GM19395 (cell line): Measurements from ENCODE around the gene SSR4.
"Not testable (repeated sequence)": the region's sequence is repeated elsewhere in the genome, so short reads cannot be mapped to it uniquely, and the experiment has no call there.

Experiments used
- ATAC-seq: cut with Tn5 transposase; IDR thresholded peaks from one replicate; pipeline ENCODE4 v1.9.1; 2021; ENCODE audit warnings: mild to moderate bottlenecking, moderate library complexity; ENCODE audit not compliant: unreplicated experiment

Gene SSR4

GRCh38 chrX:153803211-153804099 lies 9.0 kb downstream of the SSR4 start:
- ATAC-seq, result no peak

DNA sequence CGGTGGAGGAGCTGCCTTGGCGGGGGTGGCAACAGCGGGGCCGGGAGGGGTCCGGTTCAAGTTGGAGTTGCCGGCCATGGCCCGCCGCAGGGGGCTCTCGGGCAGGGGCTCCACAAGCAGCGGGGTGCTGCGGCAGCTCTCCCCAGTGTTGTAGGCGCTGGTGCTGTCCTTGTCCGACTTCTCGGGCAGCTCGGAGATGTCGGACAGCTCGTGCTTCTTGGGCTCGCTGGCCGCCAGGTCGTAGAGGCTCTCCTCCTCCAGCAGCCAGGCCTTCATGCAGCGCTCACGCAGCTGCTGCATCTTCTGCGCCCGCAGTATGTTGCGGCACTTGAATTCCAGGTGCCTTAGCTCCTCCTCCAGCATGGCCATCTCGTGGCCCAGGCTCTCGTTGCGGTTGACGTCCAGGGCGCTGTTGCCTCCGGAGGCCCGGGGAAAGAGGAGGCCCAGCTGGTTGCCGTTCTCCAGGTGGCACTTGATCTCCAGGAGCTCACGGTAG lies 9.7 kb downstream of the SSR4 start:
- no peak for ATAC-seq

DNA sequence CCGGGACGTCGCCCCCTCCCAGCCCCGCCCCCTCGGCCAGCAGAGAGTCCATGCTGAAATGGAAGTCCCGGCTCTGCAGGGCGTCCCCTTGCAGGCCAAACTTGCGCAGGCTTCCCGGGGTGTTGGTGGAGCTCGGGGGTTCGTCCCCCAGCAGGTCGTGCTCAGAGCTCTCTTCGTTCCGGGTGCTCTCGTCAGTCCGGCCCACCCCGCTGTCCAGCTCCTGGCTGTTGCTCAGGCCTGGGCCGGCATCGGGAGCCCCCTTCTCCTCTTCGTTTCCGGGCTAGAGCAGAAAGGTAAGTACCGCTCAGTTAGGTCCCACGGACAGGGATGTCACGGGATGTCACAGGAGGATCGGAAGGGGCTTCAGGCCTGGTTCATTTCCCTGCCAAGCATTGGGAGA lies 10.2 kb downstream of the SSR4 start:
- ATAC-seq, result no peak

GRCh38 chrX:153805436-153805835 lies 11.0 kb downstream of the SSR4 start:
- no peak for ATAC-seq

DNA sequence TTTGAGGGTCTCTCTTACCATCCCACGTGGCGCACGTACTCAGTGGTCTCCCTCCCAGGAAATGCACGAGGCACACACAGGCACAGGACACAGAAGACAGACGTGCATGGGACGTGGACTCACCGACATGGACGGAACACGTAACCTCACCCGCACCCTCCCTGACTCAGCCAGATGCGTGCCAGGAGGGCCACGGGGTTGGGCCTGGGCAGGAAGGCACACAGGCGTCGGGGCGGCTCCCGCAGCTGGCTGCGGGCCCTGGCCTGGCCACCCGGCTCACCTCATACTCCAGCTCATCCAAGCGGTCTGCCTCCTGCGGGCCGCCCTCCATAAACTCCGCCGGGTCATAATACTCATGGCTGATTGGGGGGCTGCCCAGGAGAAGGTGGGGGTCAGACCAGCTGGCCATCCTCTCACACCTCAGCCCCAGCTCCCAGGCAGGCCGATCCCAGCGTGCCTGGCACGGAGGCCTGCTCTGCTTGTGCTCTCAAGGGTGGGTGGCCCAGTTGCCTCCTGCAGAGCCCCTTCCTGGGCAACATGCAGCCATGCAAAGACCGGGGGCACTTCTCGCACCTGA lies 12.6 kb downstream of the SSR4 start:
- ATAC-seq, result no peak

GRCh38 chrX:153807976-153808375 lies 13.5 kb downstream of the SSR4 start:
- ATAC-seq, result no peak

DNA sequence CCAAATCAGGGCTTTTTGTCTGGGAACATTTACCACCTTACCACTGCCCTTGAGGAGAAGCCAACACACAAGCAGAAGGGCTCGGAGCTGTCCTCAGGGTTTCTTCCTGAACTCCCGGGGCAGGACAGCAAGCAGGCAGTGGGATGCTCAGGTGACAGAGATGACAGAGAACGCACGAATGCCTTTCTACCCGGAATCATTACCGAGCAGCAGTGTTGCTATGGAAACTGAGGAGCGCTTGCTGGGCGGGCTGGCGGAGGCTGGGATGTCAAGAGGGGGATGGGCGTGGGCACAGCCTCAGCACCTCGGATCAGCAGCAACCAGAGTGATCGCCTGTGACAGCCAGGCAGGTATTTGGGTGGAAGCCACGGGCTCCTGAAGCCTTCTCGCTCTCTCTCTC lies 17.8 kb downstream of the SSR4 start:
- ATAC-seq, result no peak

- ATAC-seq, result no peak
These were observed 18.7 kb downstream of the SSR4 start for GRCh38 chrX:153813161-153813560.

- ATAC-seq, result no peak
These were observed 20.3 kb downstream of the SSR4 start for GRCh38 chrX:153814591-153815315.

- ATAC-seq, result no peak
These were observed 22.6 kb downstream of the SSR4 start for GRCh38 chrX:153816831-153817690.

- ATAC-seq, result not testable (repeated sequence)
These were observed 23.6 kb downstream of the SSR4 start for GRCh38 chrX:153818064-153818463.

- ATAC-seq, result no peak
These were observed 24.3 kb downstream of the SSR4 start for GRCh38 chrX:153818571-153819383.

- no peak for ATAC-seq
These were observed 25.0 kb downstream of the SSR4 start for GRCh38 chrX:153819384-153820040.

DNA sequence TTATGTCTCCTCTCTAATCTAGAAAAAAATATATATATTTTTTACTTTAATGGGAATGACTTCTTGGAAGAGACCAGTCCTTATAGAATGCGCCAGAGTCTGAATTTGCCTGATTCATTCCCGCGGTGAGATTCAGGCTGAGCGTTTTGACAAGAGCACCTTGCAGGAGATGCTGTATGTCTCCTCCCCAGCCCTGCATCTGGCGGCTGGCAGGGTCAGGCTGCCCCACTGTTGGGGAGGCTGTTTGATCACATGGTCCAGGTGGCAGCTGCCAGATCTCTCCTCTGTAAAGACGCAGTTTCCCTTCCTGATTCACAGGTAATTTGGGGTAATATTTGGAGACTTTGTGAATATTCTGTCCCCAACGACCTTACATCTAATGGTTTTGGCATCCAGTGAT lies 26.1 kb downstream of the SSR4 start:
- no peak for ATAC-seq

GRCh38 chrX:153821066-153821465 lies 26.6 kb downstream of the SSR4 start:
- no peak for ATAC-seq

DNA sequence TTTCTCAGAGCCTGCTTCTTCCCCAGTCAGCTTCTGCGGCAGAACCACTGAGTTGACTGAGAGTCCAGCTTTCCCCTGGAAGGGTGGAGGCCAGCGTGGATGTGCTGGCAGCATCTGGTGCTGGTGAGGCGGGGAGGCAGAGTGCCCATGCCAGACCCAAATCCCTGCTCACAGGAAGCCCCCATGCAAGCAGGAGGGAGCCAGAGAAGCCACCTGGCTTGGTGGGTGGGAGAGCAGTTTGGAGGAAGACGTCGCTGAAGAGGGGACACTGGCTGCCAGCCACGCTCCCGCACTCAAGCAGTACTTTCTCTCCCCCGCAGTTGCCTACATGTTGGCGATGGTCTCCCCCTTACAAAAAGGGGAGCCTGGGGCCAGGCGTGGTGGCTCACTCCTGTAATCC lies 29.9 kb downstream of the SSR4 start:
- ATAC-seq, result no peak

DNA sequence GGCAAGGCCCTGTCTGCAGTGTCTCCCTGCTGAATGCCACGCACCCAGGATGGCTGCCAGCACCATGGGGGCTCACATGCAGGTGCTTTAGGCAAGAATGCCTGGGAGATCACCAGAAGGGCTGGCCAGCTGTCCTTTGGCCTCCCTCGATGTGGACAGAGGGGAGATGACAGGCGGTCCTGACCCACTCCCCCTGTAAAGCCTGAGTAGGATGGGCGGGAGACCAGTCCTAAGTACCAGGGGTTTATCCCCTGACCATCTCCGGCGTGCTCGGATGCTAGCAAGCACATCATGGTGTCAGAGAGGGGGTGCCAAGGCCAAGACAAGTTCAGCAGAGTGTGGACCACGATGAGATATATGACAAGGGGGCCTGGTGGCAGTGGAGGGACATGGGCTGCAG lies 30.6 kb downstream of the SSR4 start:
- ATAC-seq, result no peak

DNA sequence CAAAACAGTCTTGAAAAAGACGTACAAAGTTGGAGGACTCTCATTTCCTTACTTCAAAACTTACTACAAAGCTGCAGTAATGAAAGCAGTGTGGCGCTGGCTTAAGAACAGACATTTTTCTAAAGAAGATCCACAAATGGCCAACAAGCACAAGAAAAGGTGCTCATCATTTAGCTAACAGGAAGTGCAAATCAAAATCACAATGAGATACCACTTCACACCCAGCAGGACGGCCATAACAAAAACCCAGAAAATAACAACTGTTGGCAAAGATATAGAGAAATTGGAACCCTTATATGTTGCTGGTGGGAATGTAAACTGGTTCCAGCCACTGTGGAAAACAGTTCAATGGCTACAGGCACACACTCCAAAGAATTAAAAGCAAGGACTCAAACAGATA lies 32.5 kb downstream of the SSR4 start:
- ATAC-seq, result no peak

DNA sequence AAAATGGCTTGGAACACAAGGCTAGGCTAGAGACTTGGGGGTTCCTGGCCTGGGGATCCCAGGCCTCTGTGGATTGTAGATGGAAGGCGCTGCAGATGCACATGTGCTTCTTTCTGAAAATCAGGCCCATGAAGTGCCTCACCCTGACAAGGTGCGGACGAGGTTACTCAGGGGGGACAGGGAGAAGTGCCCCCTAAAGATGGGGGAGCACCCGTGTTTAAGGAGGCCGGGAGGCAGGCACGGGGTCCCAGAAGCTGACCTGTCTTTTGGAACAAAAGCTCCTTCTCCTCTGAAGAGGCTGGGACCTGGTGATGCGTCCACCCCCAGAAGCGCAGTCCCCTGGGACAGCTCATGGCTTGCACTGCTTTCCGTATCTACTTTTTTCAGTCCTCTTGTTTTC lies 33.4 kb downstream of the SSR4 start:
- ATAC-seq, result no peak
